Measurements from ENCODE around the gene GALNT8. TPM values are rescaled to one million over a fixed set of nuclear protein-coding genes. Genes with fewer than 3 reads are reported as not detected.
"Not testable (repeated sequence)": the region's sequence is repeated elsewhere in the genome, so short reads cannot be mapped to it uniquely, and the experiment has no call there.

Gene GALNT8
- total RNA-seq, result 1.1 and 1.6 TPM in 2 replicates

DNA sequence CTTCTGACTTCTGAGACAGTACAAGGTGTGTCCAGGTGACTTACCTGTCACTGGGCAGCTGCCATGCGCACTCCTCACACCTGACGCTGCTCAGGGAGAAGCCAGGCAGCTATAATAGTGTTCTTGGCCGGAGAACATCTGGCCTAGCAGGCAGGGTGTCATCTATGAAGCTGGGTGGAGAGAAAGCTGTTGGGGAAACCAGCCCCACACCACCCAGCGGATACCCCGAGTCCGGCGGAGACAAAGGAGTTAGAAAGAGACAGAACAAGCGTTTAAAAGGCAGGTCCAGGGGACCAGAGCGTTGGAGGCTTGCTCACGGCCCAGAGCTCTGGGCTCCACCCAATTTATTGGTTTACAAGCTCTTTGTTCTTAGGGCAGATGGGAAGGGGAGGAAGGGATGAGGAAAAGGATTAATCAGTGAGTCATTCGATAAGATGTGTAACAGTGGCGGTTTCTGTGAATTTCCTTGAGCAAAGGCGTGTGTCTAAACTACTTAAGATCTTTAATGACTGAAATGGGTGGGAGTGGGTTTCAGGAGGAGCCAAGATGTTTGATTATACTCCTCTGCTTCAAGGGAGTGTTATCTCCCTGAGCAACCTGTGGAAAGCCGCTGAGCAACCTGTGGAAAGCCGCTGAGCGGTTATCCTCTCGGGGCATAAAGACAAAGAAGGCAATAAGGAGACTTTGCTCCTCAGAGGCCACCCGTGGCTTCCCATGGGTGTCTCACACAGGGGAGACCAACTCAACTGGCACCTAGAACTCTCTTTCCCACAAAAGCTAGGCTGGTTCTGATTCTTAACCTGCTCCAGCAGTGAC is at the start of gene GALNT8:
Gene GALNT8, plus strand, starts transcription at position 580 of the 816 bp plus-strand sequence. CDS start 278 bp downstream, outside the sequence.
- intact Hi-C loops (cut with micrococcal nuclease), result no loop called here

DNA sequence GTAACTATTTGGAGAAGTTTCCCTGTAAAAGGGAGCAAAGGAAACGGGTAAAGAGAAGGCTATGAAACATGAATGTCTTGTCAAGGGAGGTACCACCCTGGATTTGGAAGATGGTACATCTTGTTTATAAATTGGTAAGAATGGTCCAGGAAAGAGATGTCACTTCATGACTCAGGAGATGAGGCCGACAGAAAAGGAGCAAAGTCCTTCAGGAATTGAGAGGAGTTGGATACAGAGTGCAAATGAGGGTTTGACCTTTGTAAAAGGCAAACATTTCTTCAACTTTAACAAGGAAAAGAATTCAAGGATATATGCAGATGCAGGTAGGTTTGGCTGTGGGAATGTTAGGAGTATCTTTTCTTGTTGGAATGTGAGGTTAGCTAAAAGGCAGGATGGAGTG is 40.5 kb upstream of the GALNT8 start:
- intact Hi-C loops (cut with micrococcal nuclease), result no loop called here

DNA sequence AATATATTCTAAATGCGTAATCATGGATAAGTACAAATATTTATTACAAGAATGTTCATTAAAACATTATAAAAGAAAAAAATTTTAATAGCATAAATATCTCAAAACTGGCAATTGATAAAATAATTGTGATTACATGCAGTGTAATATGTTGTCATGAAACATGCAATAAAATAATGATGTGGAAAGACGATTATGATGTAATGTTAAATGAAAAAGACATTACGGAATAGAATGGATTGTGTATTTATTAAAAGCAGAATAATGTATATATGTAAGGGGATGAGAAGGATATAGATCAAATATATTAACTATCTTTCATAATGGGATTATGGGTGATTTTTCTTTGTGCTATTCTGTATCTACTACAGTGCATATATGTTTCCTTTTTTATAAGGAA is 38.5 kb upstream of the GALNT8 start:
- intact Hi-C loops (cut with micrococcal nuclease), result no loop called here

GRCh38 chr12:4685317-4685716 is 34.9 kb upstream of the GALNT8 start:
- intact Hi-C loops (cut with micrococcal nuclease), result no loop called here

DNA sequence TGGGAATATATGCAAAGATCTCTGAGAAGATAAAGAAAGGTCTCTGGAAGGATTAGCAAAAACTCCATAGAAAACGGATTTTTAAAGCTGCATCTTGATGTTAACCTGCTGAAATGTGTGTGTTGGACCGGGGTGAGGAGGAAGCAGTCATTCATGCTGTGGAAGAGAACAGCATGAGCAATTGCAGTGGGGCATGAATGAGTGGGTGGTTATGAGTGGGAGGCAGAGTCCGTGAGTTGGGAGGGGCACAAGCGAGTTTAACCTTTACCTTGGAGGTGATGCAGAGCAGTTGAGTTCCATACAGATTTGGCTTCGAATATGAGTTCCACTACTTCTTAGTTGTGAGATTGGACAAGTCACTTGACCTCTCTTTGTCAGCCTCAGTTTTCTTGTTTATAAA is 29.4 kb upstream of the GALNT8 start:
- intact Hi-C loops (cut with micrococcal nuclease), result no loop called here

DNA sequence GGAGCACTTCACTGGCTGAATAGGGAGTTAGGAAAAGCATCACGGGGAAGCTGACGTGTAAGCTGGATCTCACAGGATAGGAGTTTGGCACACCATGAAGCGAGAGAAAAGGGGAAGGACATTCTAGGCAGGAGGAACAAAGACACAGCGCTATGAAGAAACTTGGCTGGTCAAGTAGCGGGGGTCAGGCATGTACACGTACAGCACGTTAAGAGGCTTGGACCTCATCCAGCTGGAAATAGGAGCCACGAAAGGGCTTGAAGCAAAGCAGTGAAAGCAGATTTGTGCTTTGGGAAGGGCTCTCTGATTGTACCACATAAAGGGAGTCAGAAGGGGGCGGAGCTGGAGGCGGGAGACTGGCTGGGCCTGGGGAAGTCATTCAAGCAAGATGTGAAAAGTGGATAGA is 19.6 kb upstream of the GALNT8 start:
- intact Hi-C loops (cut with micrococcal nuclease), result no loop called here

GRCh38 chr12:4701395-4702190 is 18.6 kb upstream of the GALNT8 start:
- intact Hi-C loops (cut with micrococcal nuclease), result no loop called here

DNA sequence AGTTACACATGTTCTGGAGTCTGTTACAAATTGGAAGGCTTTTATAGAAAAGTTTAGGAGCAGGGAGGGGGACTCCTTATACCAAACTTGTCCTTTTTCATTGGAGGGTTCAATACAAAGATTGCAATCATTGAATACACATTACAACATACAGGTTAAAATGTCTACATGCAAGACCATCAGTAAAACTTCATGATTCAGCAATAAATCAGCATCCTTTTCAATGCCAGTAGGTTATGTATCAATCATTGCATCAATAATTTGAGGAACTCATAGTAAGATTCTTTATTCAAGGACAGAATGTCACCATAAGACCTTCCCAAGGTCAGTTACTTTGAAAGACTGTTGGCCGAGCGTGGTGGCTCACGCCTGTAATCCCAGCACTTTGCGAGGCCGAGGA is 16.5 kb upstream of the GALNT8 start:
- intact Hi-C loops (cut with micrococcal nuclease), result no loop called here

GRCh38 chr12:4705824-4706223 is 14.4 kb upstream of the GALNT8 start:
- intact Hi-C loops (cut with micrococcal nuclease), result no loop called here

GRCh38 chr12:4707306-4707705 is 12.9 kb upstream of the GALNT8 start:
- intact Hi-C loops (cut with micrococcal nuclease), result no loop called here

DNA sequence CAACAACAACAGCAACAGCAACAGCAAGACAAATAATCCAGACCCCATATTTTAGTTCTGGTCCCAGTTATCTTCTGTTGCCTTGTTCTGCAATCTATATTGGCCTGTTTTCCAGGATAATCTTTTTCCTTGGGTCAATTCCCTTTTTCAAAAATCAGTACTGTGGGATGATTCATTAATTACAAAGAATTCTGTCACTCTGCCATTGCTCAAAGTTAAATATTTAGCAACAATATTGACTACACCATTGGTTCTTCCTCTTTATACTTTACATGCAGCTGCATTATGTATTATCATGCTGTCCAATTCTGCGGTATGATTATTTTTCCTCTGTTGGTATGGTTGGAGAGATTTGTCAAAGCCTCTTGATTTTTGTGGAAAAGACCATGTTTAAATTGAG is 10.1 kb upstream of the GALNT8 start:
- intact Hi-C loops (cut with micrococcal nuclease), result no loop called here

- intact Hi-C loops (cut with micrococcal nuclease), result no loop called here
Observed at GRCh38 chr12:4714879-4715278, 5.3 kb upstream of the GALNT8 start.

DNA sequence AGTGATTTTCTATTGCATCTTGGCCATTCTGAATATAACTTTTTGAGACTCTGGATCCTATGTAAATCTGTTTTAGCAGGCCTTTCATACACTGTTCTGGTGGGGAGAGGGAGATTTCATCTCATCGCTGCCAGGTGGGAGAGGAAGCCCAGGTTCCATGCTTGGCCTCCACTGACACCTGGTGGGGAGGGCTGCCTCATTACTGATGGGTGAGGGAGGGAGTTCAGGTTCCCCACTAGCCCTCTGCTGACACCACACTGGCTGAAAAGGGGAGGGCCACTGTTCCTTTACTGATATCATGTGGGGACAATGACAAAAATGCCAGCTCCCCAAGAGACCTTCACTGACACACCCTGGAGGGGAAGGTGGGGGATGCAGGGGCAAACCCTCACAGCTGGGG is 2.4 kb upstream of the GALNT8 start:
- intact Hi-C loops (cut with micrococcal nuclease), result no loop called here

GRCh38 chr12:4720637-4720995 is 416 bp downstream of the GALNT8 start:
- intact Hi-C loops (cut with micrococcal nuclease), result no loop called here

- intact Hi-C loops (cut with micrococcal nuclease), result not testable (repeated sequence)
Observed at GRCh38 chr12:4721587-4721986, 1.4 kb downstream of the GALNT8 start.

- intact Hi-C loops (cut with micrococcal nuclease), result no loop called here
Observed at GRCh38 chr12:4723226-4723625, 3.0 kb downstream of the GALNT8 start.

GRCh38 chr12:4725057-4725456 is 4.9 kb downstream of the GALNT8 start:
- intact Hi-C loops (cut with micrococcal nuclease), result no loop called here

DNA sequence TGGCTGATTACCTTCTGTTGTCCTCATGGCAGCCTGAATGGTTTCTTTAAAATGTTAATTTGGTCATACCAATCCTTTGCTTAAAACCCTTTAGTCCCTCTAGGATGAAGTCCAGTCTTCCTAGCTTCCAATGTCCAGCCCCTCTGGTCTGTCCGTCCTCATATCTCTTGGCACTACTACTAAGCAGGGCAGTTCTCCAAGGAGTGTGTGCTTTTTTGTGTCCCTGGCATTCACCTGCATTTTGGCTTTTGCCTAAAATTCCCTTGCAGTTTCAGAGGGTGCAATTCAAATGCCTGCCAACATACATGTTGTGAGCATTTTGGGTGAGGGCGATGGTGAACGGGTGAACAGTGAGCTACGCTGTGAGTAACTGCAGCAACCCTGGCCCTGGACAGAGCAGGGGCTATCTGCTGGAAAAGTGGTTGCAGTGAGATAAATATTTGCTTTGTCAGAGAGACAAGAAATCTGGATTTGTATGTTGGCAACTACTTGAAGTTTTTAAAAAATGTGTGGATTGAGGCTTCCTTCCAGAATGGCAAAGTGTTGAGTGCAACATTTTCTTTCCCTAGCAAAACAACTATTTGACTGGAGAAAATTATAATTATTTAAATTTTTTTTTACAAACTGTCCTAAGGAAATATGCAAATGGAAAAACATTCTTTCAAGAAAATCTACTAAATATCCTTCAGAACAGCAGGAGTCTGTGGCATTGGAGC is 14.6 kb downstream of the GALNT8 start:
- intact Hi-C loops (cut with micrococcal nuclease), result no loop called here

DNA sequence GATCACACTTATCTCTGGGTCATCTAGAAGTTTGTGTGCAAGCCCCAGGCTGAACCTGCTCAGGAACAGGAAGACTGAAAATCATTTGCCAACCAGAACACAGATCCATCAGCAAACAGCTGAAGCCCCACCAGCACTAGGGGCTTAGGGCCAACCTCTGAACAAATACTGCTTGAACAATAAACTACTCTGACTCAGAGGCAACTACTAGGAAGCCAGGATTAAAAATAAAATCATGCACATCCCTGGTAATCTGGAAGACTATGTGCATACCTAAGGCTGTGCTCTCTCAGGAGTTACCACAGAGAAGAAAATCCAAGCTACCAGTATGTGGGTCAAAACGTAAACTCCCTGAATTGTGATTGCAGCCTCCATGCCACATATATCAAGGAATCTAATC is 15.9 kb downstream of the GALNT8 start:
- intact Hi-C loops (cut with micrococcal nuclease), result no loop called here

DNA sequence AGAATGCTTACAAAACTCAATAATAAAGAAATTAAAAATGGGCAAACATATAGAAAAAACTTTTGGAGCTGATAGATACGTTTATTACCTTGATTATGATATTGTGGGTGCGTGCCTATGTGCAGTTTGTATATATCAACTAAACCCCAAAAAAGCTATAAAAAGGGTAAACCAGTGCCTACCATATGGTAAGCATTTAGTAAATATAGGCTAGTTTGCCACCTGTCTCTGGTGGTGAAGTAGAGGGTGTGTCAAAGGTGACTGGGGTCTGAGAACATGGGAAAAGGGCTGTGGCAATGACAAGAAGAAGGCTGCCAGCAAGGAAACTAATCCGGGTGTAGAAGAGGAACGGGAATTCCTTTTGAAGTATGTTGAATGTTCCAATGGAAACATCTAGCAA is 18.3 kb downstream of the GALNT8 start:
- intact Hi-C loops (cut with micrococcal nuclease), result no loop called here

DNA sequence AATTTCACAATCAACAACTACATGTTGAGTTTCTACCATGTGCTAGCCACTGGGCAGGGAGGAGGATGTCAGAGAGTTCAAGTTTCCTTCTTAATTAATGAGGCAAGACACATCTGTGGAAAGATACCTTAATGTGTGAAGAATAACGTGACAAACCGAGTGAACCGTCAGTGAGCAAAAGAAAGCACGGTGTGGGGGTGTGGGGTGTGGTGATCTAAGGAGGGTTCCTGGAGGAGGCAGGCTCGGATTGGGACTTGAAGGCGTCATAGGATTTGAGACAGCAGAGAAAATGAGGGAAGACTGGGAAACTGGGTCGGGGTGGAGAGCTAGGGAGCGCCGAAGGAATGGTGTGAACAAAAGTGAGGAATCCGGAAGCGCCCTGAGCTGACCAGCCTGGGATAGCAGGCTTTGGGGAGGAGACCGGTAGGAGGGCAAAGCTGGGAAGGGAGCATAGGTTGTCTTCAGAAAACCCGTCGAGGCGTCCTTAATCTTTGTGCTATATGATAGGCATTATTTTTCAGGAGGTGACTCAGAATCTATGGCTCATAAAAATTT is 22.3 kb downstream of the GALNT8 start:
- intact Hi-C loops (cut with micrococcal nuclease), result no loop called here

DNA sequence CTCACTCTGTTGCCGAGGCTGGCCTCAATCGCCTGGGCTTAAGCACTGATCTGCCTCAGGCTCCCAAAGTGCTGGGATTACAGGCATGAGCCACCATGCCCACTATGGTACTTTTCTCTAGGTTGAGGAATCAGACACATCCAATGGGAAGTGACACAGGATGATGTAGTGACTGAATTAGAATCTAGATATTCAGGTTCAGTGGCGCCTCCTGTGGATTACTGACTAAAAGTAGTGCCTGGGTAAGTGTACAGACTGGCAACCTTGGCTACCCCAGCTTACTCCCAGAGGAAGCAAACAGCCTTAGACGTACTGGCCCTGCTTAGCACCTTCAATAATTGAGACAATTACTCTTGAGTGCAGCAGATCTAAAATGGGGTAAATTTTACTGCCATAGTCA is 22.8 kb downstream of the GALNT8 start:
- intact Hi-C loops (cut with micrococcal nuclease), result no loop called here
